ENCODE measurements around the gene UNK. TPM values are rescaled to one million over a fixed set of nuclear protein-coding genes. Genes with fewer than 3 reads are reported as not detected.

Gene UNK
- total RNA-seq, 2 experiments from 2014 or later: 41.5 to 67.6 TPM

- peak overlapping the region; percentile 50; the same call in 1 of the 2 replicates for H2AFZ ChIP-seq (ENCODE audit: low read length)
- no peak for TF ChIP-seq EZH2phosphoT487 (IDR thresholded peaks at IDR 0.05; ENCODE audit: borderline replicate concordance, low read depth, low read length)
- TF ChIP-seq, protein P1, sequence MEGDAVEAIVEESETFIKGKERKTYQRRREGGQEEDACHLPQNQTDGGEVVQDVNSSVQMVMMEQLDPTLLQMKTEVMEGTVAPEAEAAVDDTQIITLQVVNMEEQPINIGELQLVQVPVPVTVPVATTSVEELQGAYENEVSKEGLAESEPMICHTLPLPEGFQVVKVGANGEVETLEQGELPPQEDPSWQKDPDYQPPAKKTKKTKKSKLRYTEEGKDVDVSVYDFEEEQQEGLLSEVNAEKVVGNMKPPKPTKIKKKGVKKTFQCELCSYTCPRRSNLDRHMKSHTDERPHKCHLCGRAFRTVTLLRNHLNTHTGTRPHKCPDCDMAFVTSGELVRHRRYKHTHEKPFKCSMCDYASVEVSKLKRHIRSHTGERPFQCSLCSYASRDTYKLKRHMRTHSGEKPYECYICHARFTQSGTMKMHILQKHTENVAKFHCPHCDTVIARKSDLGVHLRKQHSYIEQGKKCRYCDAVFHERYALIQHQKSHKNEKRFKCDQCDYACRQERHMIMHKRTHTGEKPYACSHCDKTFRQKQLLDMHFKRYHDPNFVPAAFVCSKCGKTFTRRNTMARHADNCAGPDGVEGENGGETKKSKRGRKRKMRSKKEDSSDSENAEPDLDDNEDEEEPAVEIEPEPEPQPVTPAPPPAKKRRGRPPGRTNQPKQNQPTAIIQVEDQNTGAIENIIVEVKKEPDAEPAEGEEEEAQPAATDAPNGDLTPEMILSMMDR (conservative IDR thresholded peaks at IDR 0.05; ENCODE audit: low read length): no peak
- ChIA-PET POLR2A (interaction anchor here (0.5 to 1.7 kb wide), 26 partner anchors 8 to 583 kb away, joined by 3 to 13 read pairs (median 4); partner anchors contain the start of genes RECQL5, SAP30BP and SMIM5), CTCF (ENCODE audit: unreplicated experiment) (interaction anchor here (0.6 to 2.1 kb wide), 10 partner anchors 8 to 136 kb away, joined by 3 to 19 read pairs (median 4); partner anchors contain the start of genes ITGB4 and SMIM5)
- peak overlapping the region; percentile 20 for H3K4me3 ChIP-seq (ENCODE audit: low read depth, low read length, poor library complexity, severe bottlenecking)
- H3K9me3 ChIP-seq (ENCODE audit: low read length): no peaks in the 10 kb centered on the region
- no peaks in the 10 kb centered on the region for H3K79me2 ChIP-seq (ENCODE audit: insufficient read depth, low read depth, low read length)
- peak overlapping the region; percentile 17 for H3K4me2 ChIP-seq (ENCODE audit: low read length)
- H4K20me1 ChIP-seq (ENCODE audit: insufficient read depth, low read length): no peaks in the 10 kb centered on the region
- DNase-seq (ENCODE audit: low spot score): no peak
- H3K9me2 ChIP-seq (ENCODE audit: insufficient read depth, low read length): no peaks in the 10 kb centered on the region
- BruUV-seq (replicated peaks): no TSS peak
- H3K4me1 ChIP-seq (ENCODE audit: insufficient read depth, low read length, poor library complexity, severe bottlenecking): peaks cover 23% of the 10 kb centered on the region
- peak overlapping the region; percentile 15 for H3K27ac ChIP-seq (ENCODE audit: low read depth, low read length, poor library complexity, severe bottlenecking)
- intact Hi-C loops (cut with micrococcal nuclease; ENCODE audit: unreplicated experiment): no loop called here
- H3K36me3 ChIP-seq (ENCODE audit: insufficient read depth, low read length): no peaks in the 10 kb centered on the region
Observed at GRCh38 chr17:75737133-75737962, 47.3 kb upstream of the UNK start.

DNA sequence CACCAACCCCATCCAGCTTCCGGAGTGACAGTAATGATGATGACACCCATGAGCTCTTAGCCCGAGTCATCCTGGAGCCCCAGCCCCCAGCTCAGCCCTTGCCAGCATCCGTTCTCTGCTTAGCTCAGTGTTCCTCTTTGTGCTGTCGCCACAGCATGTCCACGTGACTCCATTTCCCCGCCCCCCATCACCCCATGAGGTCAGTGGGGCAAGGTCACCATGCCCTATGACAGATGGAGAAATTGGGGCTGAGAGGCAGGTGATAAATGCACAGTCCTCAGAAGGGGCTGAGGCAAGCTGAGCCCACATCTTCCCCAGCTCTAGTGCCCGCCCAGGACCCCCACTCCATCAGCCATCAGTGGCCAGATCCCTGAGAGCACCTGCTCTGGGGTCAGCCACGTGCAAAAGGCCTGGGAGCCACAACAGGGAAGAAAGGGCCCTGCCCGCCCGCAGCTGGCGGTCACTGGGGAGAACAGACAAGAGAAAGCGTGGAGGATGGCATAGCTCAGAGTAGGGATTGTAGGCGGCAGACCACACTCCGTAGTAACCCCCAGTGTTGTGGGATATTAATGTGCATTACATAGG is 46.3 kb upstream of the UNK start:
- peak overlapping the region; percentile 50; the same call in 1 of the 2 replicates for H2AFZ ChIP-seq (ENCODE audit: low read length)
- peak overlapping the region; percentile 15 for H3K27ac ChIP-seq (ENCODE audit: low read depth, low read length, poor library complexity, severe bottlenecking)
- H3K4me3 ChIP-seq (ENCODE audit: low read depth, low read length, poor library complexity, severe bottlenecking): peak overlapping the region; percentile 20
- CTCF ChIA-PET (ENCODE audit: unreplicated experiment): interaction anchor here (0.5 to 2.1 kb wide), 16 partner anchors 7 to 647 kb away, joined by 3 to 19 read pairs (median 4); partner anchors contain the start of genes EXOC7, ITGB4 and SMIM5
- peak overlapping the region; percentile 17 for H3K4me2 ChIP-seq (ENCODE audit: low read length)
- POLR2A ChIA-PET: interaction anchor here (0.6 to 1.7 kb wide), 25 partner anchors 9 to 523 kb away, joined by 3 to 13 read pairs (median 4); partner anchors contain the start of genes RECQL5, SAP30BP and SMIM5
- TF ChIP-seq, protein P1 (conservative IDR thresholded peaks at IDR 0.05; ENCODE audit: low read length): no peak
- no peak for TF ChIP-seq EZH2phosphoT487 (IDR thresholded peaks at IDR 0.05; ENCODE audit: borderline replicate concordance, low read depth, low read length)
- H3K79me2 ChIP-seq (ENCODE audit: insufficient read depth, low read depth, low read length): no peaks in the 10 kb centered on the region
- DNase-seq (ENCODE audit: low spot score): peak; percentile 80
- BruUV-seq (replicated peaks): no TSS peak
- no peaks in the 10 kb centered on the region for H3K9me2 ChIP-seq (ENCODE audit: insufficient read depth, low read length)
- no peaks in the 10 kb centered on the region for H4K20me1 ChIP-seq (ENCODE audit: insufficient read depth, low read length)
- no peaks in the 10 kb centered on the region for H3K9me3 ChIP-seq (ENCODE audit: low read length)
- no peaks in the 10 kb centered on the region for H3K36me3 ChIP-seq (ENCODE audit: insufficient read depth, low read length)
- H3K4me1 ChIP-seq (ENCODE audit: insufficient read depth, low read length, poor library complexity, severe bottlenecking): peaks cover 23% of the 10 kb centered on the region
- intact Hi-C loops (cut with micrococcal nuclease; ENCODE audit: unreplicated experiment): no loop called here

Data from OCI-LY7 (cell line).